LNCaP clone FGC (cell line): ENCODE data around the gene HMGA1.

Experiments
- DNase-seq: peaks from one replicate; pipeline ENCODE4 v3.0.0-alpha.2; 2011; ENCODE audit warnings: low read depth
- H3K4me3 ChIP-seq: 2 replicates; pipeline ENCODE4 v1.5.1; 2011; ENCODE audit warnings: mild to moderate bottlenecking, low read depth, low read length, control low read depth
- TF ChIP-seq, protein P1 (sequence below): IDR thresholded peaks from 2 replicates; pipeline ENCODE4 v1.5.1; 2012; ENCODE audit warnings: mild to moderate bottlenecking; ENCODE audit not compliant: control insufficient read depth, insufficient read depth; ENCODE audit errors: extremely low read depth

HMGA1 gene

DNA sequence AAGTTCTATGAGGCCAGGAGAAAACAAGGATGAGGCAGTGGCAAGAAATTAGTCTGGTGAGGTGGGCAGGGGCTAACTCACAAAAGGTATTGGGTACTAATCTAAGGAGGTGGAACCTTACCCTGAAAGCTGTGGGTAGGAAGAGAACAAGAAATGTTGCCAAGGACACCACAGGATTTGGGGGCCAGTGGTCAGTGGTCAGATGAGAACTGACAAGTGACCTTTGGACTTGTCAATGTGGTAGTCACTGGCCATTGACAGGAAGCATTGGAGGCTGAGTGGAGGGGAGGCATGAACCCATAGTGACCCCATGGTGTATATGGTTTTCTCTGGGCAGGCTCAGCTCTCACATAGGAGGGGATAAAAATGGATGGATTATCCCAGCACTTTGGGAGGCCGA is 37.5 kb downstream of the HMGA1 start:
- no peak overlapping the region for H3K4me3 ChIP-seq
- no peak for DNase-seq
- TF ChIP-seq, protein P1, sequence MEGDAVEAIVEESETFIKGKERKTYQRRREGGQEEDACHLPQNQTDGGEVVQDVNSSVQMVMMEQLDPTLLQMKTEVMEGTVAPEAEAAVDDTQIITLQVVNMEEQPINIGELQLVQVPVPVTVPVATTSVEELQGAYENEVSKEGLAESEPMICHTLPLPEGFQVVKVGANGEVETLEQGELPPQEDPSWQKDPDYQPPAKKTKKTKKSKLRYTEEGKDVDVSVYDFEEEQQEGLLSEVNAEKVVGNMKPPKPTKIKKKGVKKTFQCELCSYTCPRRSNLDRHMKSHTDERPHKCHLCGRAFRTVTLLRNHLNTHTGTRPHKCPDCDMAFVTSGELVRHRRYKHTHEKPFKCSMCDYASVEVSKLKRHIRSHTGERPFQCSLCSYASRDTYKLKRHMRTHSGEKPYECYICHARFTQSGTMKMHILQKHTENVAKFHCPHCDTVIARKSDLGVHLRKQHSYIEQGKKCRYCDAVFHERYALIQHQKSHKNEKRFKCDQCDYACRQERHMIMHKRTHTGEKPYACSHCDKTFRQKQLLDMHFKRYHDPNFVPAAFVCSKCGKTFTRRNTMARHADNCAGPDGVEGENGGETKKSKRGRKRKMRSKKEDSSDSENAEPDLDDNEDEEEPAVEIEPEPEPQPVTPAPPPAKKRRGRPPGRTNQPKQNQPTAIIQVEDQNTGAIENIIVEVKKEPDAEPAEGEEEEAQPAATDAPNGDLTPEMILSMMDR, result no peak

DNA sequence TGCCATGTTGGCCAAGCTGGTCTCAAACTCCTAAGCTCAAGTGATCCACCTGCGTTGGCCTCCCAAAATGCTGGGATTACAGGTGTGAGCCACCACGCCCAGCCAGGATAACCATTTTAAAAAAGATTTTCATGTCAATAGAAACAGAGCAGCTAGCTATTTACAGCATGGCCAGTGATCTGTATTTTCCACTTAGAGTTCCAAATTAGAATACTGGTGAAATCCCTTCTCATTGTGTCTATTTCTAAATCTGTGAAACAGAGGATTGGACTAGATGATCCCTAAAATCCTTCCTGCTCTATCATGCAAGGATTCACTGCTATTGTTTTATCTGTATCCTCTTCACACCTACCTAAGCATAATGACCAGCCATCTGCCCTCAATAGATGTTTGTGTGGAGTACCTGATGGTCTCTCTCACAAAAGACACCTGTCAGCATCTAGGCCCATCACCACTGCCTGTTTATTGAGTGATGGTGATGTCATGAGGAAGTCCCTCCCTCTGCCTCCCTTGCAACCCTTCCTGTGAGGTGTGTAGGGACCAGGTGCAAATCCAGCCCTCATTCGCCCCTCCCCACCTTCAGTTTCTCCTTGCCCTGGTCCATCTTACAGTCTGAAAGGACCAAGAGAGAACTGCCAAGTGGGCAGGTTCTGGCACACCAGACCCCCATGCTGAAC is 38.6 kb downstream of the HMGA1 start:
- TF ChIP-seq, protein P1, result no peak
- no peak overlapping the region for H3K4me3 ChIP-seq
- DNase-seq, result no peak

DNA sequence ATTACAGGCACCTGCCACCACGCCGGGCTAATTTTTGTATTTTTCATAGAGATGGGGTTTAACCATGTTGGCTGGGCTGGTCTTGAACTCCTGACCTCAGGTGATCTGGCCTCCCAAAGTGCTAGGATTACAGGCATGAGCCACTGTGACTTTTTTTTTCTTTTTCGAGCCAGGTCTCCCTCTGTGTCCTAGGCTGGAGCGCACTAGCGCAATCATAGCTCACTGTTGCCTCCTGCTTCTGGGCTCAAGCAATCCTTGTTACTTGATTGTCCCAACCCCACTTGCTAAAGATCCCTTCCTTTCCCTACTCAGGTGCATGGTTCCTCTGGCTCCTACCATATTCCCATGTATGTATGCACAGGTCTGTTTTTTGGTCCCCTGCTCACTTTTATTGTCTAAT is 39.5 kb downstream of the HMGA1 start:
- no peak overlapping the region for H3K4me3 ChIP-seq
- TF ChIP-seq, protein P1, result no peak
- no peak for DNase-seq

DNA sequence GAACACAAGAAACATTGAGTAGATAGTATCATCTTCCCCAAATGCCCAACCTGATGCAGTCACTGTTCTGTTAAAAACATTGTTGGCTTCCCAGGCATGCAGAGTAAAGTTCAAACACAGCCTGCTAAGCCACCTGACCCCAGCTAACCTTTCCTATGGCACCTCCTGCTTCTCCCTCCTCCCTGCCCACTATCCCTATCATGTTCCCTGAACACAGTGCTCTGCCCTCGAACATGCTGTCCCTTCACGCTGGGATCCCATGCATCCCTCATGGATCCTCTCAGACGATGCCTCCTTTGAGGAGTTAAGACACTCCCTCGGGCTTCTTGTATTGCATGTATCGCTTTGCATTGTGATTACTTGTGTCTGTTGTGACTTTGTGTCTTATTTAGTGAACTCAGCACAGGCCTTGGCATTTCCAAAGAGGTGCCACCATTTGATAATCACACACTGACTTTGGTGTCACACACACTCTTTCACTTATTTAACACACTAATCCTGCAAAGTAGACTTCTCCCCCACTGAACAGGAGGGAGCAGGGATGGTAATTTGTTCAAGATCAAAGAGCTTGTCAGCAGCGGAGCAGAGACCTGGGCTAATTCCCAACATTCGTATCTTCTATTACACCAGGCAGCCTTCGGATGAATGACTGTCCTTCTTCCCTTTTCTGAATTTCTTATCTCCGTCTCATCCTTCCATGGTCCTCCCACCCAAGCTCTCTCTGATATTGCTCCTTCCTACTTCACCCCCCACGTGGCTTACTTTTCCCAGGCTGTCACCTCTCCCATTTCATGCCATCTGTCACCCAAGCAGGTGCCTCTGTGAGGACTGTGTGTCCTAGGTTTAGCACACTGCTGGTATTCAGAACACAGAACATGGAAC is 40.4 kb downstream of the HMGA1 start:
- DNase-seq, result no peak
- no peak overlapping the region for H3K4me3 ChIP-seq
- TF ChIP-seq, protein P1, result no peak

DNA sequence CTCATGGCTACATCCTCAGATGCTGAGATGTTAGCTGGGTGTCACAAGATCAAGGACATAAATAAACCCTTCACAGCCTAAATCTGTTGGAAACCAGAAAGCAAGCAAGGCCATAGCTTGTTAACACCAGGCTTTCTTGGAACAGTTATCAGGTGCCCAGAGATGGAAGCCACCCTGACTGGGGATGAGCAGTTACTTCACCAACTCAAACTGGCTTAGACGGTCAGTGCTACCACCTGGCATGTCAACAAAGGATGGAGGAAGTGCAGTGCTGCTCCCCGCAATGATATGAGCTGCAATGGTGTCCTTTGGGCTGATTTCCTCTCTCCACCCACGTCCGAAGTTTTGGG is 41.1 kb downstream of the HMGA1 start:
- TF ChIP-seq, protein P1, result no peak
- H3K4me3 ChIP-seq, result no peak overlapping the region
- DNase-seq, result no peak

DNA sequence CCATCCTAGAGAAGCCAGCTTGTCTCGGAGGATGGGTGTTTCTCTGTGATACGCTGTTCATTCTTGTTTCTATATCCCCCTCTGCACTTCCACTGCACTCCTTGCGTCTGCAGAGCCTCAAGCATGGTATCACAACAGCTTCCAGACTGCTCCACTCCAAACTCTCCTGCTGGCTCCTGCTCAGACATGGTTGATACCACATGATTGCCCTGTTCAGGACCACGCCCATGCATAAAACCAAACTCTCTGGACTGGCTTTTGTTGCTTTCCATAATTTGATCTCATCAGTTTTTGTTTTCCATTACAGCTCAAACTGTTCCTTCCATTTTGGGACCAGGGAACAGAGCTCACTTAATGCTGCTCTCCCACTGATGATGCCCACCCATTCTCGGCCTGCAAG is 42.2 kb downstream of the HMGA1 start:
- H3K4me3 ChIP-seq, result no peak overlapping the region
- no peak for DNase-seq
- TF ChIP-seq, protein P1, result no peak

DNA sequence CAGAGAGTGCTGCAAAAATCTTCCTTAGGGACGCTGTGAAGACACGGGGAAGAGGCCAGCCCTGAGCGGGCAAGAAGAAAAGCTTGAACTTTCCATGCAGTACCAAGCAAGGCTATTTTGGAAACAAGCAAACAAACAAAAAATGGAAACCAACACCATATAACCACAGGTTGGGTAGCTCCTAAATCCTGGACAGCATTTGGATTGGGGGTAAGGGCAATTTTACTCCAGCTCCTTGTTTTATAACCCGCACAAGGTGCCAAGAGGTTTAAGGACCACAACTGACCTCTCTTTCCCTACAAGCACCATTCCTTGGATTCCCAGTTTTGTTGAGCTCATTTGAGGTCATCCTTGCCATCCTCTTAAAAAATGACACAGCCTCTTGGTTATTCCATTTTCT is 43.5 kb downstream of the HMGA1 start:
- TF ChIP-seq, protein P1, result no peak
- H3K4me3 ChIP-seq, result no peak overlapping the region
- no peak for DNase-seq
